Measurements from ENCODE around the gene SUV39H1. TPM values are rescaled to one million over a fixed set of nuclear protein-coding genes. Genes with fewer than 3 reads are reported as not detected.
"Not testable (repeated sequence)": the region's sequence is repeated elsewhere in the genome, so short reads cannot be mapped to it uniquely, and the experiment has no call there.

The SUV39H1 gene
- total RNA-seq, 1 donor from 2014 or later = 1.3 TPM

DNA sequence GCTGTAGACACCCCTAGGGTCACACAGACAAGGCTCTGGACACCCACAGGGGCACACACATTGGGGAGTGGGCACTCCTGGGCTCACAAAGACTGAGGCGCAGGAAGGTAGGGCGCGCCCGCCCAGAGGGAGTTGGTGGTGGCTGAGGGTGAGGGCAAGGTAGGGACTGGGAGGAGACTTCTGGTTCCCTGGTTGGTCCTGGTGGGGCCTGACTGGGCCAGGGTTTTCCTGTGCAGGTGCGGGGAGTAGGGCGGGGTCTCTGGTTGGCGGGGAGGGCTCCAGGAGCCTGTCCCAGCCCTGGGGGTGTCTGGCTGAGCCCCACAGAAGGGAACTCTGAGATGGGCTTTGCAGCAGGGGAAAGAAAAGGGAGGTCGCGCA, 19.7 kb upstream of the SUV39H1 start:
- TF ChIP-seq, protein P1, sequence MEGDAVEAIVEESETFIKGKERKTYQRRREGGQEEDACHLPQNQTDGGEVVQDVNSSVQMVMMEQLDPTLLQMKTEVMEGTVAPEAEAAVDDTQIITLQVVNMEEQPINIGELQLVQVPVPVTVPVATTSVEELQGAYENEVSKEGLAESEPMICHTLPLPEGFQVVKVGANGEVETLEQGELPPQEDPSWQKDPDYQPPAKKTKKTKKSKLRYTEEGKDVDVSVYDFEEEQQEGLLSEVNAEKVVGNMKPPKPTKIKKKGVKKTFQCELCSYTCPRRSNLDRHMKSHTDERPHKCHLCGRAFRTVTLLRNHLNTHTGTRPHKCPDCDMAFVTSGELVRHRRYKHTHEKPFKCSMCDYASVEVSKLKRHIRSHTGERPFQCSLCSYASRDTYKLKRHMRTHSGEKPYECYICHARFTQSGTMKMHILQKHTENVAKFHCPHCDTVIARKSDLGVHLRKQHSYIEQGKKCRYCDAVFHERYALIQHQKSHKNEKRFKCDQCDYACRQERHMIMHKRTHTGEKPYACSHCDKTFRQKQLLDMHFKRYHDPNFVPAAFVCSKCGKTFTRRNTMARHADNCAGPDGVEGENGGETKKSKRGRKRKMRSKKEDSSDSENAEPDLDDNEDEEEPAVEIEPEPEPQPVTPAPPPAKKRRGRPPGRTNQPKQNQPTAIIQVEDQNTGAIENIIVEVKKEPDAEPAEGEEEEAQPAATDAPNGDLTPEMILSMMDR (IDR thresholded peaks at IDR 0.05; ENCODE audit: insufficient read depth, low read length, severe bottlenecking) = no peak
- no peak for DNase-seq (ENCODE audit: low read depth)
- no peaks in the 10 kb centered on the region for H3K27me3 ChIP-seq (ENCODE audit: control insufficient read depth, insufficient read depth, low read length)
- no peak for FAIRE-seq
- H3K4me3 ChIP-seq (ENCODE audit: low read depth, low read length) = peak overlapping the region; percentile 67
- no peaks in the 10 kb centered on the region for H3K36me3 ChIP-seq (ENCODE audit: control insufficient read depth, insufficient read depth, low read length)

DNA sequence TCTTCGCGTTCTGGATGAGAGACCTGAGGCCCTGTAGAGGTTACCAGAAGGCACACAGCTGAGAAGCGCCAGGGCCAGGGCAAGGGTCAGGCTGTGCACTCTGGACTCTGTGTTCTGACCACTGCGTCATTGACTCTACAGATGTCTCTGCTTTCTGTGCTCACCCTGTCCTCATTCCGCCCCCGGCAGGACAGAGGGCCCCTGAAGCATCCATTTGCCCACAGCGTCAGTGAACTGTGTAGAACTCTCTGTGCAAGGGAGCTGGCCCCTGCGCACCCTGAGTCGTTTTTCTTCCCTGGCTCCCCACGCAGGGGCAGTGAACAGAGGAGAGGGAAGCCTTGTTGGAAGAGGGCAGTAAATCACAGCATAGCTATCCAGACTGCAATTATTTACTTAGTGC, 19.0 kb upstream of the SUV39H1 start:
- Histone ChIP-seq H3K36me3 (ENCODE audit: control insufficient read depth, insufficient read depth, low read length) (no peaks in the 10 kb centered on the region), H3K4me3 (ENCODE audit: low read depth, low read length) (no peak overlapping the region), H3K27me3 (ENCODE audit: control insufficient read depth, insufficient read depth, low read length) (no peaks in the 10 kb centered on the region)
- DNase-seq (ENCODE audit: low read depth) (no peak), FAIRE-seq (no peak)
- TF ChIP-seq, protein P1 (IDR thresholded peaks at IDR 0.05; ENCODE audit: insufficient read depth, low read length, severe bottlenecking) = no peak

DNA sequence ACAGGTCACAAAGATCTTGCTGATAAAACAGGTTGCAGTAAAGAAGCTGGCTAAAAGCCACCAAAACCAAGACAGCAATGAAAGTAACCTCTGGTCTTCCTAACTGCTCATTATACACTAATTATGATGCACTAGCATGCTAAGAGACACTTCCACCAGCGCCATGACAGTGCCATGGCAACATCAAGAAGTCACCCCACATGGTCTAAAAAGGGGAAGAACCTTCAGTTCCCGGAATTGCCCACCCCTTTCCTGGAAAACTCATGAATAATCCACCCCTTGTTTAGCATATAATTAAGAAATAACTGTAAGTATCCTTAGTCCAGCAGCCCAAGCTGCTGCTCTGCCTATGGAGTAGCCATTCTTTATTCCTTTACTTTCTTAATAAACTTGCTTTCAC, 16.1 kb upstream of the SUV39H1 start:
- not testable (repeated sequence) for H3K4me3 ChIP-seq (ENCODE audit: low read depth, low read length); H3K36me3 ChIP-seq (ENCODE audit: control insufficient read depth, insufficient read depth, low read length); DNase-seq (ENCODE audit: low read depth); FAIRE-seq; H3K27me3 ChIP-seq (ENCODE audit: control insufficient read depth, insufficient read depth, low read length)

DNA sequence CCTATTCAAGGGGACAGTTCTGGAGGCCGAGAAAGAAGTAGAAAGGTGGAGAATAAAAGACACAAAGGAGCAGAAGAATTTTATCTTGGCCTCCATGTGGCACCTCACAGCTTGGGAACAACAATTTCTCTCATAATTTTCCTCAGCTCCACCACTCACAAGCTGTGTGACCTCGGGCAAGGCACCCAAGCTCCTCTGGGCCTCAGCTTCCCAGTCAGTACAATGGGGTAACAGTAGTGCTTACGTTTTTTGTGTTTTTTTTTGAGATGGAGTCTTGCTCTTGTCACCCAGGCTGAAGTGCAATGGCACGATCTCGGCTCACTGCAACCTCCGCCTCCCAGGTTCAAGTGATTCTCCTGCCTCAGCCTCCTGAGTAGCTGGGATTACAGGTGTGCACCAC, 15.6 kb upstream of the SUV39H1 start:
- not testable (repeated sequence) for DNase-seq (ENCODE audit: low read depth); H3K4me3 ChIP-seq (ENCODE audit: low read depth, low read length); H3K36me3 ChIP-seq (ENCODE audit: control insufficient read depth, insufficient read depth, low read length); H3K27me3 ChIP-seq (ENCODE audit: control insufficient read depth, insufficient read depth, low read length); FAIRE-seq

DNA sequence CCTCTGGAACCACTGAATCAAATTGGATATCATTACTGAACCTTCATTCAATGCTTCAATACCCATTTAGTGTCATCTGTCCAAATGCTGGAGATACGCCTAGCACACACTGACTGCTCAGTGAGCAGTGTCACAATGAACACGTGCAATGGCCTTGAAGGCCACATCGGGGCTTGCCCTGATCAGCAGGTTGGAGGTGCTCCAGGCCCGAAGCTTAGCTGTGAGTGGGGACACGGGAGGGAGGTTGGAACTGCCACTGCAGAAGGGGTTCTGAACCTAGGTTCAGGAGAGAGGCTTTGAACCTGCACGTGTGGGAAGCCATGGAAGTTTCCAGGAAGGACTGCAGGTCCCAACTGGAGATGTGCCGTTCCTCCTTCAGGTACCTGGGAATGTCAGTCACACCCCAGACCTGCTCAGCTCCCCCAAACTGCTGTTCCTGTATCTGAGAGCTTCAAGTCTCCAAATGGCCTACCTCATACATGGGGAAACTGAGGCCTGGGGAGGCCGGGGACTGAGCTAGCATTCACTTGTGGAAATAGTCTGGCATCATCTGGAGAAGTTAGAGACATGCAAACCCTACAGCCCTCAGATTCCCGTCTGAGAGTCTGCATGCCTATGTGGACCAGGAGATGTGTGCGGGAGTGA, 14.9 kb upstream of the SUV39H1 start:
- no peaks in the 10 kb centered on the region for H3K27me3 ChIP-seq (ENCODE audit: control insufficient read depth, insufficient read depth, low read length)
- no peak overlapping the region for H3K4me3 ChIP-seq (ENCODE audit: low read depth, low read length)
- no peaks in the 10 kb centered on the region for H3K36me3 ChIP-seq (ENCODE audit: control insufficient read depth, insufficient read depth, low read length)
- DNase-seq (ENCODE audit: low read depth) (no peak), FAIRE-seq (no peak)
- TF ChIP-seq, protein P1 (IDR thresholded peaks at IDR 0.05; ENCODE audit: insufficient read depth, low read length, severe bottlenecking) = no peak

DNA sequence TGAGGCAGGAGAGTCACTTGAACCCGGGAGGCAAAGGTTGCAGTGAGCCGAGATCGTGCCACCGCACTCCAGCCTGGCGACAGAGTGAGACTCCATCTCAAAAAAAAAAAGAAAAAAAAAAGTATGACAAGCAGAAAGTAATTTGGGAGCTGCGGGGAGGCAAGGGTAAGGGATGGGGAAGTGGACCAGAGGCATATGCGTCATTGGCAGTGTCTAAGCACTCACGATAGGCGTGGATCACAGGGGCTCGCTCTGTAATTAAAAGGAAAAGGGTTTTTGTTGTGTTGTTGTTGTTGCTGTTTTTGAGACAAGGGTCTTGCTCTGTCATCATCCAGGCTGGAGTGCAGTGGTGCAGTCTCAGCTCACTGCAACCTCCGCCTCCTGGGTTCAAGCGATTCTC, 13.7 kb upstream of the SUV39H1 start:
- not testable (repeated sequence) for H3K4me3 ChIP-seq (ENCODE audit: low read depth, low read length); H3K36me3 ChIP-seq (ENCODE audit: control insufficient read depth, insufficient read depth, low read length); FAIRE-seq; DNase-seq (ENCODE audit: low read depth); H3K27me3 ChIP-seq (ENCODE audit: control insufficient read depth, insufficient read depth, low read length)

DNA sequence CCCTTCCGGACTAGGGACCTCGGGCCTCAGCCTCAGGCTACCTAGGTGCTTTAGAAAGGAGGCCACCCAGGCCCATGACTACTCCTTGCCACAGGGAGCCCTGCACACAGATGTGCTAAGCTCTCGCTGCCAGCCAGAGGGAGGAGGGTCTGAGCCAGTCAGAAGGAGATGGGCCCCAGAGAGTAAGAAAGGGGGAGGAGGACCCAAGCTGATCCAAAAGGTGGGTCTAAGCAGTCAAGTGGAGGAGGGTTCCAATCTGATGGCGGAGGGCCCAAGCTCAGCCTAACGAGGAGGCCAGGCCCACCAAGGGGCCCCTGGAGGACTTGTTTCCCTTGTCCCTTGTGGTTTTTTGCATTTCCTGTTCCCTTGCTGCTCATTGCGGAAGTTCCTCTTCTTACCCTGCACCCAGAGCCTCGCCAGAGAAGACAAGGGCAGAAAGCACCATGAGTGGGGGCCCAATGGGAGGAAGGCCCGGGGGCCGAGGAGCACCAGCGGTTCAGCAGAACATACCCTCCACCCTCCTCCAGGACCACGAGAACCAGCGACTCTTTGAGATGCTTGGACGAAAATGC, 13.0 kb upstream of the SUV39H1 start, which contains the start of gene WAS:
Gene WAS, plus strand, starts transcription at position 389 of the 572 bp plus-strand sequence. Its CDS starts 55 bp downstream, at position 444.
- FAIRE-seq = no peak
- DNase-seq (ENCODE audit: low read depth) = no peak
- no peaks in the 10 kb centered on the region for H3K36me3 ChIP-seq (ENCODE audit: control insufficient read depth, insufficient read depth, low read length)
- no peak within 1 kb of the TSS for H3K4me3 ChIP-seq (ENCODE audit: low read depth, low read length)
- H3K27me3 ChIP-seq (ENCODE audit: control insufficient read depth, insufficient read depth, low read length) = no peaks in the 10 kb centered on the region
- TF ChIP-seq, protein P1 (IDR thresholded peaks at IDR 0.05; ENCODE audit: insufficient read depth, low read length, severe bottlenecking) = no peak
